SHP77 treated with DMSO at 0.1 percent for 48 hours (cell line): Measurements from ENCODE around the gene RECQL5.
"Not testable (repeated sequence)": the region's sequence is repeated elsewhere in the genome, so short reads cannot be mapped to it uniquely, and the experiment has no call there.

Source experiments
- DNase-seq: peaks from one replicate; lab custom pipeline; 2025; lab: John Stamatoyannopoulos, UW

Gene RECQL5

GRCh38 chr17:75616521-75617122 lies 50.3 kb downstream of the RECQL5 start:
- no peak for DNase-seq

- no peak for DNase-seq
These were observed 51.7 kb downstream of the RECQL5 start for GRCh38 chr17:75615301-75615700.

GRCh38 chr17:75614556-75615270 lies 52.2 kb downstream of the RECQL5 start:
- no peak for DNase-seq

DNA sequence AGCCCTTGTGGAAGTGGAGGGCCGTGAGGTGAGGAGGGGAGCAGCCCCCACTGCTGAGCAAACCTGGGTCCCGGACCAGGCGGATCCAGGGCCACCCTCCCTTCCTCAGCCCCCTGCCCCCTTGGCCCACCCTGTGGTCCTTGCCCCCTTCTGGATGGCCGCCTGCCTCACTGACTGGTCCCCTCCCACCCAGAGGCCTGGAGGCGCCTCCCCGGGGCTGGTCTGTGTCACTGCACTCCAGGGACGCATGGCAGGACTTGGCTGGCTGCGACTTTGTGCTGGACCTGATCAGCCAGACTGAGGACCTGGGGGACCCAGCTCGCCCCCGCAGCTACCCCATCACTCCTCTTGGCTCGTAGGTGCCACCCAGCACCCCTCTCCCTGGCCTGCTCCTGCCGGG lies 52.9 kb downstream of the RECQL5 start:
- no peak for DNase-seq

DNA sequence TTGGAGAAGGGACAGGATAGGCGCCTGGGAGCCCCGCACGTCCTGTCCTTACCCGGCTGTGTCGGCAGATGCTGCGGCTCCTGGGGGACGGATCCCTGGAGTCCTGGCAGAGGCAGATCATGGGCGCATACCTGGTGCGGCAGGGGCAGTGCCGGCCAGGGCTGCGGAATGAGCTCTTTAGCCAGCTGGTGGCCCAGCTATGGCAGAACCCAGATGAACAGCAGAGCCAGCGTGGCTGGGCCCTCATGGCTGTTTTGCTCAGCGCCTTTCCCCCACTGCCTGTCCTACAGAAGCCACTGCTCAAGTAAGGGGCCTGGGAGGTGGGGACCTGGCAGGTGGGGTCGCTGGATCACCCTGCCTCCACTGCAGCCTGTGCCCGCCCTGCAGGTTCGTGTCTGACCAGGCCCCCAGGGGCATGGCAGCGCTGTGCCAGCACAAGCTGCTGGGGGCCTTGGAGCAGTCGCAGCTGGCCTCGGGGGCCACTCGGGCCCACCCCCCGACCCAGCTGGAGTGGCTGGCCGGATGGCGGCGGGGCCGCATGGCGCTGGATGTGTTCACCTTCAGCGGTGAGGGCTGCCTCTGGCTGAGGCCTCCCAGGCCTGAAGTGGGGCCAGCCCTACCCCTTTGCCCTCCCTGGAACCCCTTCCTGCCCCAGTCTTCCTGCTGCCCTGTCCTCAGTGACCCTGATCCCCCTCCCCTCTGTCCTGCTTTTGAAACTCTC lies 53.9 kb downstream of the RECQL5 start:
- DNase-seq, result no peak

GRCh38 chr17:75611851-75612429 lies 55.0 kb downstream of the RECQL5 start:
- DNase-seq, result no peak

DNA sequence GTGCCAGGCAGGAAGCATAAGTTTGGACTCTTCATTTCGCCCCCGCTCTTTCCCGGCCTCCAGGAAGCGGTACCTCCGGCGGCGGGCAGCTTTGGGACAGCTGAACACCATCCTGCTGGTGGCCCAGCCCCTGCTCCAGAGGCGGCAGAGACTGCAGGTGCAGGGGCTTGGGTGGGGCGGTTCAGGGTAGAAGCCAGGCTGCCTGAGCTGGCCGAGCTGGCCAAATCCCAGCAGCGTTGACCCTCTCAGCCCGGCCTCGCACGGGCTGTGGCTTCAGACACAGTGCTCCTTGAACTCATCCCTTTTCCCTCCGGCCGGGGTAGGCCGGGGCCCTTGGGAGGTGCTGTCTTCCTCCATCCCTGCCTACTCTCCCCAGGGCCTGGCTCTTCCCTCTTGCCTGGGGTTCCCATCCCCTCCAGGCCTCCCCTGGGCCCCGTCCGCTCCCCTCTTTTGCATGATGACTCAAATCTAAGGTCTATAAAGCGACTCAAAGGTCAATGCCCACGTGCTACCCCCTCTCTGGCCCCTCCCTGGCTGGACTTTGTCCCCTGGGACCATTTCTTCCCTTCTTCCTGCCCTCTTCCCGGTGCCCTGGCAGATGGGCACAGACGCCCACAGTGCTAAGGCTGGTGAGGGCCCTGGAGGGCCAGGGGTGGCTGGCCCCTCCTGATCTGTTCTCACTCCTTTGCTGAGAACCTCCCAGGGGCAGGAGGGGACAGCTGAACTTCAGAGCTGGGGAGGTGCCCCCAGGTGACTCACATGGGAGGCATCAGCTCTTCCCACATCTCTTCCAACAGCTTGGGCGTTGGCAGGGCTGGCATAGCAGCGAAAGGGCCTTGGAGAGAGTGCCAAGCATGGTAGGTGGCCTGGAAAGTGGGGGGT lies 56.6 kb downstream of the RECQL5 start:
- DNase-seq, result no peak

GRCh38 chr17:75607086-75607485 lies 59.9 kb downstream of the RECQL5 start:
- no peak for DNase-seq

- no peak for DNase-seq
These were observed 61.2 kb downstream of the RECQL5 start for GRCh38 chr17:75605790-75606189.

DNA sequence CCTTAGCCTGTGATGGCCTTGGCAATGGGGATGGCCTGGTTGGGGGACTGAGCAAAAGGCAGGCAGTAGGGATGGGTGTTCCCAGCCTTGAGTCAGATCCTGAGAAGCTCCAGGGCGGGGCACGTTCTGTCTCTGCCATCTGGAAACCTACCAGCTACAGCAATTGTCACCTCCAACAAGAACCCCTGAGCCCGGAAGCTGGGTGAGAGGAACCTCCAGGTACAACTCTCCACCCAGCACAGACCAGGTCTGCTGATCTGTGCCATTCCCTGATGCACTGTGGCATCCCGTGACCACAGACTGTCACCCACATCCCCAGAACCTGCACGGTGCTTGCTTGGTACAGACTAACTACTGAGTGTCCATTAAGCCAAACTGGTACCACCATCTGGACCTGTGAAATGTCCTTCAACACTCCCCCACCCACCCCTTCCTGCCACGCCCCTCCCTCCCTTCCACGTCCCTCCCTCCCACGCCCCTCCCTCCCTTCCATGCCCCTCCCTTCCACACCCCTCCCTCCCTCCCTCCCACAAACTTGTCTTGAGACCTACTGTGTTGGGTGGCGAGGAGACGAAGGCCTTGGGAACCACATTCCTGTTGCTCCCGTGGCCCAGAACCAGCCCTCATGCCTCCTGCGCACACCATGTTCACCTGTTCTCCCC lies 62.8 kb downstream of the RECQL5 start:
- DNase-seq, result no peak

DNA sequence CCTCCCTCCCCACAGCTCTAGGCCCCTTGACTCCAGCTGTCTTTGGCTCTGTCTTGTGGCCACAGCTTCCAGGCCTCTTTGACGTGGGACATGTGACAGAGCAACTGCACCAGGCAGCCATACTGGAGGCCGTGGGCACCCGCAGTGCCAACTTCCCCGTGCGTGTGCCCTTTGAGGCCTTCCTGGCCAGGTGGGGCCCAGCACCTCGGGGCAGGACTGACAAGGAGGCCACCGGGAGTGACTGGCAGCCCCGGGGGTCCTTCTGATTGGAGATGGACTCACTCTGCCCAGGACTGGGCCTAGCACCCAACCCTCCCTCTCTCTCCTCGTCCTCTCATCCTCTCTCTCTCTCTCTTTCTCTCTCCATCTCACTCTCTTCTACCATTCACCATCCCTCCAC lies 63.8 kb downstream of the RECQL5 start:
- DNase-seq, result no peak

DNA sequence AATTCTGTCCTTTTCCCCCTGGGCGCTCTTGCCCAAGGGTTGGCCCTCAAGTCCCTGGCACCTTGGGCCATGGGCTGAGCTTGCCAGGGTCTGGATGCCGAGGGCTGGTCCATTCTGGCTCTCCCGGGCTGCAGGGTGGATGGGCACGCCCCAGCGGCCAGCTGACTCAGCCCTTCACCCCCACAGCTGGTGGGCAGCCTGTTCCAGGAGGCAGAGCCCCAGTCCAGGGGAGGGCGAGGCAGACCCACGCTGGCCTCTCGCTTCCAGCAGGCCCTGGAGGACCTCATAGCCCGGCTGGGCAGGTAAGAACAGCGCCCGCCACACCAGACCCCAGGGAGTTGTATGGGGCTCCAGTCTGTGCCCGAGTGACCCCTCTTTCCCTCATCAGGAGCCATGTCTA lies 64.3 kb downstream of the RECQL5 start:
- no peak for DNase-seq

DNA sequence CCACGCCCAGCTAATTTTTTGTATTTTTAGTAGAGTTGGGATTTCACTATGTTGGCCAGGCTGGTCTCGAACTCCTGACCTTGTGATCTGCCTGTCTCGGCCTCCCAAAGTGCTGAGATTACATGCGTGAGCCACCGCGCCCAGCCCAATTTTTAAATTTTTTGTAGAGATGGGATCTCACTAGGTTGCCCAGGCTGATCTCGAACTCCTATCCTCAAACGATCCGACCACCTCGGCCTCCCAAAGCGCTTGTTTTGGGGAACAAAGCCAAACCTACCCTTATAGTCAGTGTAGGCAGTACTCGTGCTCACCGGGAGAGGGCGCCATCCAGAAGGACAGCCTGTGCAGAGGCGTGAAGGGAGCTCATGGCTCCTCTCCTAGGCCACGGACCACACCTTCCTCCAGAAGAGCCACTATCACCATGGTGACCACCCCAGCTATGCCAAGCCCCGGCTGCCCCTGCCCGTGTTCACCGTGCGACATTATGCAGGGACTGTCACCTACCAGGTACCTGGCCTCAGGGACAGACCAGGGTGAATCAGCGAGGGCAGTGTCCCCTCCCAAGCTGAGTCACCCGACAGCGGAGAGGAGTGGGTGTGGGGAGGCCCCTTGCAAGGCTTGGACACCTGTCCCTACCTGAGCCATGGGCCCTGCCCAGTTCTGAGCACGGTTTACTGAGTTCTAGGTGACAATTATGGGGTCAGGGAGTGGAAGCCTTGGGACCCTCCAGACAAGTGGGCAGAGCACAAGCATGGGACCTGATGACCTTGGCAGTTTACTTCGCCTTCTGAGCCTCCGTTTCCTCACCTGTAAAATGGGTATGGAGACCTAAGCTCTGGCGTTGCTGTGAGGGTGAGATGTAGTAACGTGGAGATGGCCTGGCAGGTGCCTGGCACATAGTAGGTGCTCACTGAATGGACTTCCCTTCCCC lies 65.6 kb downstream of the RECQL5 start:
- peak; percentile 39 for DNase-seq

- DNase-seq, result no peak
These were observed 70.5 kb downstream of the RECQL5 start for GRCh38 chr17:75596320-75597087.

DNA sequence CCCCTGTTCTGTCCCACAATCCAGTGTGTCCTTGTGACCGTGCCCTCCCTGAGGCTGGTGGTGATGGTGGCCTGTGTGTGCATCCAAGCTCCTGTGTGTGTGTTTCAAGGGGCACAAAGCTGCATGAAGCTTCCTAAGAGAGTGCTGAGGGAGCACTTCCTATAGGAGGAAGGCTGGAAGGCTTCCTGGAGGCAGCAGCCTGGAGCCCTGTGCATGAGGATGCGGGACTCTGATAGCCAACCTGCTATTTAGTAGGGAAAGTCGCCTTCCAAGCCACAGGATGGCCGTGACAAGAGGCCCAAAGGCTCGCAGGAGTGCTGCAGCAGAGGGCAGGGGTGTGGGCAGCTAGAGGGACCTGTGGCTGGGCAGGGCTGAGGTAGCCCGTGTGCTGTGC lies 71.0 kb downstream of the RECQL5 start:
- no peak for DNase-seq

DNA sequence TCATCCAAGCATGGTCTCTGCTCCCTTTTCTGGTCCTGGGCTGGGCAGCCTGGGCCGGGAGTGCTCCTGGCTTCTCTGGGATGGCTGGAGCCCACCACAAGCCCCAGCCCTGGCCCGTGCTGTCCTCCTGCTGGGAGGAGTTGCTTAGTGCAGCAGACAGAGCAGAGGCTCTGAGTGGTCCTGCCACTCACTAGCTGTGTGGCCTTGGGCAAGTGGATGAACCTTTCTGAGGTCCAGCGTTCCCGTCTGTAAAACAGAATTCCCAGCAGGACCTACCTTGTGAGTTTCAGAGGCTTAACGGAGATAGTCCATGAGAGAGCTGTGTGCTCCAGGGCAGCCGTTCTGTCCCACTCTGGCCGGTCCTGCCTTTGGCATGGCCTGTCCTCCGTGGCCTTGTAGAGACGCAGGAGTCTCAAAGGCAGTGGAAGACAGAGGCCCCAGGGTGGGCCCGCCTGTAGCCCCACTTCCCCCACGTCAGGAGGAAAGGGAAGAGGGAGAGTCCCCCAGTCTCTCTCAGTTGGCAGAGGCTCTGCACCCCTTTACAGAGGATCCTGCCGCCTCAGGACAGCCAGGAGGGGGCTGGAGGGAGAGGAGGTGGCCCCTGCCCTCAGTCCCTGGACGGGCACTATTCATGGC lies 71.6 kb downstream of the RECQL5 start:
- DNase-seq, result no peak

DNA sequence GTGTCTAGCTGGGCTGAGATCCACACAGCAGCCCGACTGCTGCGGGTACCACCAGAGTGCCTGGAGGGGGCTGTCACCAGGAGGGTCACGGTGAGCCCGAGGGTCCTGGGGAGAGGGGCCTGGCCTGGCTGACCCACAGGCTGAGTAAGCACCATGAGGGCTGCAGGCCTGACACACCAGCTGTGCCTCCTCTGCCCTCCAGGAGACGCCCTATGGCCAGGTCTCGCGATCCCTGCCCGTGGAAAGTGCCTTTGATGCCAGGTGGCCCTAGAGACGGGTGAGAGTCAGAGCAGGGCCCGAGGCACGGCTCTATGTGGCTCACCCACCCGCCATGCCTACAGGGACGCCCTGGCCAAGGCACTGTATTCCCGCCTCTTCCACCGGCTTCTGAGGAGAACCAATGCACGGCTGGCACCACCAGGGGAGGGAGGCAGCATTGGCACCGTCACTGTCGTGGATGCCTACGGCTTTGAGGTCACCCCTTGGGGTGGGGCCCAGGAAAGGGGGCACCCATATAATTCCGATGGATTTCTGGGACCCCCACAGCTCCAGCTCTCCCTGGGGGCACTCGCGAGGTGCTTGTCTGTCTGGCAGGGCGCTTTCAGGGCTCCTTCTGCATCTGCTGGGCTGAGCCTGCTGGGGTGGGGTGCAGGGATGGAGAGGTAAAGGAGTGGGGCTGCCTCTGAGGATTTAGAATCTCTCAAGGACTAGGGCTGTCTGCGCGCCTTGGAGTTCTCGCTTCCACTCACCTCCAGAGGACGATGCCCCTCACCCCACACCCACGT lies 72.3 kb downstream of the RECQL5 start:
- peak; percentile 57 for DNase-seq

DNA sequence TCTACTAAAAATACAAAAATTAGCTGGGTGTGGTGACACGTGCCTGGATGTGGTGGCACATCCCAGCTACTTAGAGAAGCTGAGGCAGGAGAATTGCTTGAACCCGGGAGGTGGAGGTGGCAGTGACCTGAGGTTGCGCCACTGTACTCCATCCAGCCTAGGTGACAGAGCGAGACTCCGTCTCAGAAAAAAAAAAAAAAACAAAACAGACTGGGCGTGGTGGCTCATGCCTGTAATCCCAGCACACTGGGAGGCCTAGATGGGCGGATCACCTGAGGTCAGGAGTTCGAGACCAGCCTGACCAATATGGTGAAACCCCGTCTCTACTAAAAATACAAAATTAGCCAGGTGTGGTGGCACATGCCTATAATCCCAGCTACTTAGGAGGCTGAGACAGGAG lies 73.5 kb downstream of the RECQL5 start:
- not testable (repeated sequence) for DNase-seq
